GM12878 (cell line): ENCODE measurements around the gene ARHGEF1.

ENCODE experiments used
- FOXM1 ChIP-seq: IDR thresholded peaks from 2 replicates; pipeline ENCODE4 v1.6.1; 2012; ENCODE audit warnings: low read depth, mild to moderate bottlenecking, inconsistent platforms, low read length, moderate library complexity
- GABPA ChIP-seq: IDR thresholded peaks from 2 replicates; pipeline ENCODE4 v1.6.1; 2014; ENCODE audit warnings: antibody characterized with exemption, low read depth, mild to moderate bottlenecking, inconsistent platforms
- JUND ChIP-seq: IDR thresholded peaks from 2 replicates; pipeline ENCODE4 v1.6.1; 2012; ENCODE audit warnings: low read depth, mild to moderate bottlenecking, low read length, improper control_type of control experiment, moderate library complexity
- KDM1A ChIP-seq: fragments of 200-600 bp; sonication (generic); IDR thresholded peaks from 2 replicates; pipeline ENCODE4 v1.6.1; 2016; ENCODE audit warnings: borderline replicate concordance
- POLR2AphosphoS5 ChIP-seq: IDR thresholded peaks from 2 replicates; pipeline ENCODE4 v1.6.1; 2011; ENCODE audit warnings: mild to moderate bottlenecking, low read length, inconsistent platforms
- SREBF2 ChIP-seq: IDR thresholded peaks from 2 replicates; pipeline ENCODE4 v1.6.1; 2012; ENCODE audit warnings: mild to moderate bottlenecking, low read length
- SRF ChIP-seq, 2 experiments: IDR thresholded peaks; 2 replicates each; pipeline ENCODE4 v1.6.1; 2011; ENCODE audit warnings: low read depth in 2 of 2, low read length in 2 of 2, mild to moderate bottlenecking in 1 of 2, moderate library complexity in 1 of 2
- USF1 ChIP-seq: IDR thresholded peaks from 2 replicates; pipeline ENCODE4 v1.6.1; 2011; ENCODE audit warnings: borderline replicate concordance, low read depth, mild to moderate bottlenecking, moderate library complexity, mixed read lengths, low read length; ENCODE audit not compliant: insufficient read depth; ENCODE audit errors: extremely low read length
- TF ChIP-seq, protein P1 (sequence below), 3 experiments: IDR thresholded peaks in 2 of 3; conservative IDR thresholded peaks in 1 of 3; 2 replicates each; pipeline ENCODE4 v1.5.1; 2011; ENCODE audit warnings: low read depth in 3 of 3, low read length in 3 of 3, mild to moderate bottlenecking in 3 of 3, control low read depth in 2 of 3, moderate library complexity in 2 of 3, inconsistent platforms in 1 of 3, mixed read lengths in 1 of 3; ENCODE audit not compliant: control insufficient read depth in 2 of 3, insufficient read depth in 1 of 3; ENCODE audit errors: extremely low read depth in 1 of 3

GRCh38 chr19:41907994-41908615 is 25.1 kb downstream of the ARHGEF1 start:
- TF ChIP-seq POLR2AphosphoS5: no peak
- TF ChIP-seq JUND: no peak
- no peak for TF ChIP-seq GABPA
- TF ChIP-seq SREBF2: no peak
- TF ChIP-seq KDM1A: no peak
- TF ChIP-seq FOXM1: no peak
- TF ChIP-seq, protein P1, sequence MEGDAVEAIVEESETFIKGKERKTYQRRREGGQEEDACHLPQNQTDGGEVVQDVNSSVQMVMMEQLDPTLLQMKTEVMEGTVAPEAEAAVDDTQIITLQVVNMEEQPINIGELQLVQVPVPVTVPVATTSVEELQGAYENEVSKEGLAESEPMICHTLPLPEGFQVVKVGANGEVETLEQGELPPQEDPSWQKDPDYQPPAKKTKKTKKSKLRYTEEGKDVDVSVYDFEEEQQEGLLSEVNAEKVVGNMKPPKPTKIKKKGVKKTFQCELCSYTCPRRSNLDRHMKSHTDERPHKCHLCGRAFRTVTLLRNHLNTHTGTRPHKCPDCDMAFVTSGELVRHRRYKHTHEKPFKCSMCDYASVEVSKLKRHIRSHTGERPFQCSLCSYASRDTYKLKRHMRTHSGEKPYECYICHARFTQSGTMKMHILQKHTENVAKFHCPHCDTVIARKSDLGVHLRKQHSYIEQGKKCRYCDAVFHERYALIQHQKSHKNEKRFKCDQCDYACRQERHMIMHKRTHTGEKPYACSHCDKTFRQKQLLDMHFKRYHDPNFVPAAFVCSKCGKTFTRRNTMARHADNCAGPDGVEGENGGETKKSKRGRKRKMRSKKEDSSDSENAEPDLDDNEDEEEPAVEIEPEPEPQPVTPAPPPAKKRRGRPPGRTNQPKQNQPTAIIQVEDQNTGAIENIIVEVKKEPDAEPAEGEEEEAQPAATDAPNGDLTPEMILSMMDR (IDR thresholded peaks at IDR 0.05 in 2 of 3, conservative IDR thresholded peaks at IDR 0.05 in 1 of 3; ENCODE audit: control insufficient read depth in 2 of 3, extremely low read depth in 1 of 3, insufficient read depth in 1 of 3, low read depth in 3 of 3, low read length in 3 of 3): no peak
- TF ChIP-seq USF1: no peak
- no peak for TF ChIP-seq SRF (IDR thresholded peaks at IDR 0.05; ENCODE audit: low read depth in 2 of 2, low read length in 2 of 2)
